Neural progenitor cell (in vitro differentiated cells): ENCODE data around the gene CCNJ.

Experiments
- EZH2 ChIP-seq: fragments of 200-600 bp; sonication (generic); IDR thresholded peaks from 2 replicates; pipeline ENCODE4 v1.6.1; 2017; ENCODE audit warnings: antibody characterized with exemption, mild to moderate bottlenecking, moderate library complexity
- TF ChIP-seq, protein P1 (sequence below): fragments of 200-600 bp; sonication (generic); IDR thresholded peaks from 2 replicates; pipeline ENCODE4 v1.5.1; 2017; ENCODE audit warnings: antibody characterized with exemption, mild to moderate bottlenecking

GRCh38 chr10:96043033-96043892, at the start of gene CCNJ:
- TF ChIP-seq, protein P1, sequence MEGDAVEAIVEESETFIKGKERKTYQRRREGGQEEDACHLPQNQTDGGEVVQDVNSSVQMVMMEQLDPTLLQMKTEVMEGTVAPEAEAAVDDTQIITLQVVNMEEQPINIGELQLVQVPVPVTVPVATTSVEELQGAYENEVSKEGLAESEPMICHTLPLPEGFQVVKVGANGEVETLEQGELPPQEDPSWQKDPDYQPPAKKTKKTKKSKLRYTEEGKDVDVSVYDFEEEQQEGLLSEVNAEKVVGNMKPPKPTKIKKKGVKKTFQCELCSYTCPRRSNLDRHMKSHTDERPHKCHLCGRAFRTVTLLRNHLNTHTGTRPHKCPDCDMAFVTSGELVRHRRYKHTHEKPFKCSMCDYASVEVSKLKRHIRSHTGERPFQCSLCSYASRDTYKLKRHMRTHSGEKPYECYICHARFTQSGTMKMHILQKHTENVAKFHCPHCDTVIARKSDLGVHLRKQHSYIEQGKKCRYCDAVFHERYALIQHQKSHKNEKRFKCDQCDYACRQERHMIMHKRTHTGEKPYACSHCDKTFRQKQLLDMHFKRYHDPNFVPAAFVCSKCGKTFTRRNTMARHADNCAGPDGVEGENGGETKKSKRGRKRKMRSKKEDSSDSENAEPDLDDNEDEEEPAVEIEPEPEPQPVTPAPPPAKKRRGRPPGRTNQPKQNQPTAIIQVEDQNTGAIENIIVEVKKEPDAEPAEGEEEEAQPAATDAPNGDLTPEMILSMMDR = no peak
- no peak for TF ChIP-seq EZH2
